Measurements from ENCODE around the gene HBD. TPM values are rescaled to one million over a fixed set of nuclear protein-coding genes. Genes with fewer than 3 reads are reported as not detected.

Gene HBD
- total and polyA plus RNA-seq, 2 experiments from 2014 or later: not detected

DNA sequence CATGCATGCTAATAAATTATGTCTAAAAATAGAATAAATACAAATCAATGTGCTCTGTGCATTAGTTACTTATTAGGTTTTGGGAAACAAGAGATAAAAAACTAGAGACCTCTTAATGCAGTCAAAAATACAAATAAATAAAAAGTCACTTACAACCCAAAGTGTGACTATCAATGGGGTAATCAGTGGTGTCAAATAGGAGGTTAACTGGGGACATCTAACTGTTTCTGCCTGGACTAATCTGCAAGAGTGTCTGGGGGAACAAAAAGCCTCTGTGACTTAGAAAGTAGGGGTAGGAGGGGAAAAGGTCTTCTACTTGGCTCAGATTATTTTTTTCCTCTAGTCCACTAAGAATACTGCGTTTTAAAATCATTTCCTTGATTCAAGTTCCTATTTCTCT, 6.6 kb downstream of the HBD start:
- TF ChIP-seq EZH2 (IDR thresholded peaks at IDR 0.05; ENCODE audit: insufficient read depth, poor library complexity, severe bottlenecking) (no peak), EZH2phosphoT487 (IDR thresholded peaks at IDR 0.05; ENCODE audit: insufficient read depth, low read depth) (no peak)
- Histone ChIP-seq H3K9me2 (ENCODE audit: insufficient read depth) (no peaks in the 10 kb centered on the region), H3K4me1 (ENCODE audit: insufficient read depth) (no peaks in the 10 kb centered on the region), H4K20me1 (ENCODE audit: insufficient read depth) (no peaks in the 10 kb centered on the region), H3K27me3 (replicated peaks; ENCODE audit: insufficient read depth) (no peaks in the 10 kb centered on the region), H3K9ac (no peak overlapping the region), H2AFZ (no peak overlapping the region), H3K9me3 (ENCODE audit: low read depth) (no peaks in the 10 kb centered on the region), H3K79me2 (ENCODE audit: insufficient read depth) (no peaks in the 10 kb centered on the region), H3K4me2 (ENCODE audit: unreplicated experiment) (no peak overlapping the region), H3K27ac (no peak overlapping the region), H3K4me3 (no peak overlapping the region), H3K36me3 (ENCODE audit: low read depth) (no peaks in the 10 kb centered on the region), H3F3A (ENCODE audit: insufficient read depth) (no peaks in the 10 kb centered on the region)
- 22 to 41% methylated on average over 1 of the region's 1 CpG for WGBS, 2 experiments (ENCODE audit: low coverage in 1 of 2, low lambda C conversion rate in 2 of 2, missing lambda C conversion rate in 2 of 2)
- DNase-seq: no peak
- in situ Hi-C loops (cut with MboI): no loop called here

- no peaks in the 10 kb centered on the region for H3K27me3 ChIP-seq (replicated peaks; ENCODE audit: insufficient read depth)
- no peak within 1 kb of the TSS for H3K9ac ChIP-seq
- no peak within 1 kb of the TSS for H3K27ac ChIP-seq
- 70 to 71% methylated on average over 3 of the region's 3 CpGs for WGBS, 2 experiments (ENCODE audit: low coverage in 1 of 2, low lambda C conversion rate in 2 of 2, missing lambda C conversion rate in 2 of 2)
- H3K9me3 ChIP-seq (ENCODE audit: low read depth): no peaks in the 10 kb centered on the region
- H2AFZ ChIP-seq: no peak within 1 kb of the TSS
- no peaks in the 10 kb centered on the region for H3K4me1 ChIP-seq (ENCODE audit: insufficient read depth)
- no peaks in the 10 kb centered on the region for H3K9me2 ChIP-seq (ENCODE audit: insufficient read depth)
- no peaks in the 10 kb centered on the region for H4K20me1 ChIP-seq (ENCODE audit: insufficient read depth)
- H3K4me3 ChIP-seq: no peak within 1 kb of the TSS
- no peak for TF ChIP-seq EZH2 (IDR thresholded peaks at IDR 0.05; ENCODE audit: insufficient read depth, poor library complexity, severe bottlenecking)
- no peak for TF ChIP-seq EZH2phosphoT487 (IDR thresholded peaks at IDR 0.05; ENCODE audit: insufficient read depth, low read depth)
- in situ Hi-C loops (cut with MboI): no loop called here
- no peaks in the 10 kb centered on the region for H3K36me3 ChIP-seq (ENCODE audit: low read depth)
- H3K4me2 ChIP-seq (ENCODE audit: unreplicated experiment): no peak within 1 kb of the TSS
- H3F3A ChIP-seq (ENCODE audit: insufficient read depth): no peaks in the 10 kb centered on the region
- DNase-seq: no peak
- no peaks in the 10 kb centered on the region for H3K79me2 ChIP-seq (ENCODE audit: insufficient read depth)
These were observed 7.5 kb downstream of the HBD start, which contains the start of gene HBB for GRCh38 chr11:5226732-5227310. TSS of gene HBB (minus strand) at chr11:5227071. CDS start at chr11:5227021, 50 bp downstream.

DNA sequence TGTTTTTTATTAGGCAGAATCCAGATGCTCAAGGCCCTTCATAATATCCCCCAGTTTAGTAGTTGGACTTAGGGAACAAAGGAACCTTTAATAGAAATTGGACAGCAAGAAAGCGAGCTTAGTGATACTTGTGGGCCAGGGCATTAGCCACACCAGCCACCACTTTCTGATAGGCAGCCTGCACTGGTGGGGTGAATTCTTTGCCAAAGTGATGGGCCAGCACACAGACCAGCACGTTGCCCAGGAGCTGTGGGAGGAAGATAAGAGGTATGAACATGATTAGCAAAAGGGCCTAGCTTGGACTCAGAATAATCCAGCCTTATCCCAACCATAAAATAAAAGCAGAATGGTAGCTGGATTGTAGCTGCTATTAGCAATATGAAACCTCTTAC, 8.8 kb downstream of the HBD start:
- Histone ChIP-seq H3F3A (ENCODE audit: insufficient read depth) (no peaks in the 10 kb centered on the region), H3K36me3 (ENCODE audit: low read depth) (no peaks in the 10 kb centered on the region), H3K4me2 (ENCODE audit: unreplicated experiment) (no peak overlapping the region), H3K27me3 (replicated peaks; ENCODE audit: insufficient read depth) (no peaks in the 10 kb centered on the region), H3K9me3 (ENCODE audit: low read depth) (no peaks in the 10 kb centered on the region), H3K9me2 (ENCODE audit: insufficient read depth) (no peaks in the 10 kb centered on the region), H3K27ac (no peak overlapping the region), H4K20me1 (ENCODE audit: insufficient read depth) (no peaks in the 10 kb centered on the region), H3K9ac (no peak overlapping the region), H3K4me1 (ENCODE audit: insufficient read depth) (no peaks in the 10 kb centered on the region), H3K4me3 (no peak overlapping the region), H3K79me2 (ENCODE audit: insufficient read depth) (no peaks in the 10 kb centered on the region), H2AFZ (no peak overlapping the region)
- WGBS, 2 experiments (ENCODE audit: low coverage in 1 of 2, low lambda C conversion rate in 2 of 2, missing lambda C conversion rate in 2 of 2): 46 to 48% methylated on average over 2 of the region's 2 CpGs
- TF ChIP-seq EZH2 (IDR thresholded peaks at IDR 0.05; ENCODE audit: insufficient read depth, poor library complexity, severe bottlenecking) (no peak), EZH2phosphoT487 (IDR thresholded peaks at IDR 0.05; ENCODE audit: insufficient read depth, low read depth) (no peak)
- in situ Hi-C loops (cut with MboI): no loop called here
- DNase-seq: no peak

GRCh38 chr11:5224538-5225479, 9.5 kb downstream of the HBD start:
- no peak overlapping the region for H2AFZ ChIP-seq

More at GRCh38 chr11:5224538-5225479, 9.5 kb downstream of the HBD start:
- H3K4me2 ChIP-seq (ENCODE audit: unreplicated experiment): no peak overlapping the region
- H3K79me2 ChIP-seq (ENCODE audit: insufficient read depth): no peaks in the 10 kb centered on the region
- no peaks in the 10 kb centered on the region for H3K9me3 ChIP-seq (ENCODE audit: low read depth)
- H4K20me1 ChIP-seq (ENCODE audit: insufficient read depth): no peaks in the 10 kb centered on the region
- WGBS, 2 experiments (ENCODE audit: low coverage in 1 of 2, low lambda C conversion rate in 2 of 2, missing lambda C conversion rate in 2 of 2): 66 to 68% methylated on average over 6 of the region's 6 CpGs
- DNase-seq: no peak
- H3K36me3 ChIP-seq (ENCODE audit: low read depth): no peaks in the 10 kb centered on the region
- no peaks in the 10 kb centered on the region for H3K9me2 ChIP-seq (ENCODE audit: insufficient read depth)
- H3K4me1 ChIP-seq (ENCODE audit: insufficient read depth): no peaks in the 10 kb centered on the region
- TF ChIP-seq EZH2phosphoT487 (IDR thresholded peaks at IDR 0.05; ENCODE audit: insufficient read depth, low read depth): no peak
- no peak for TF ChIP-seq EZH2 (IDR thresholded peaks at IDR 0.05; ENCODE audit: insufficient read depth, poor library complexity, severe bottlenecking)
- H3F3A ChIP-seq (ENCODE audit: insufficient read depth): no peaks in the 10 kb centered on the region
- no peaks in the 10 kb centered on the region for H3K27me3 ChIP-seq (replicated peaks; ENCODE audit: insufficient read depth)
- no peak overlapping the region for H3K4me3 ChIP-seq
- in situ Hi-C loops (cut with MboI): no loop called here
- no peak overlapping the region for H3K27ac ChIP-seq
- H3K9ac ChIP-seq: no peak overlapping the region
